GM04504 (cell line): ENCODE data around the gene KIAA1614.
A peak's percentile ranks its signal among the peaks of the same experiment; 100 is the strongest.
"Not testable (repeated sequence)": the region's sequence is repeated elsewhere in the genome, so short reads cannot be mapped to it uniquely, and the experiment has no call there.

ENCODE experiments used
- DNase-seq: peaks from one replicate; pipeline ENCODE4 v3.0.0-alpha.2; 2012; ENCODE audit warnings: low read depth

KIAA1614 gene

GRCh38 chr1:180941518-180942275 is 29.0 kb downstream of the KIAA1614 start:
- no peak for DNase-seq

- no peak for DNase-seq
Measured at GRCh38 chr1:180945151-180945550, 32.5 kb downstream of the KIAA1614 start.

- no peak for DNase-seq
Measured at GRCh38 chr1:180945551-180945950, 32.9 kb downstream of the KIAA1614 start.

GRCh38 chr1:180946056-180946455 is 33.4 kb downstream of the KIAA1614 start:
- no peak for DNase-seq

GRCh38 chr1:180946541-180947498 is 34.1 kb downstream of the KIAA1614 start:
- no peak for DNase-seq

- DNase-seq: no peak
Measured at GRCh38 chr1:180947499-180947885, 34.8 kb downstream of the KIAA1614 start.

GRCh38 chr1:180947901-180948640 is 35.4 kb downstream of the KIAA1614 start:
- DNase-seq: no peak

- no peak for DNase-seq
Measured at GRCh38 chr1:180948641-180949615, 36.2 kb downstream of the KIAA1614 start.

GRCh38 chr1:180949616-180950000 is 36.9 kb downstream of the KIAA1614 start:
- no peak for DNase-seq

- no peak for DNase-seq
Measured at GRCh38 chr1:180950321-180950720, 37.6 kb downstream of the KIAA1614 start.

- DNase-seq: no peak
Measured at GRCh38 chr1:180951186-180951745, 38.6 kb downstream of the KIAA1614 start.

GRCh38 chr1:180951836-180952656 is 39.3 kb downstream of the KIAA1614 start:
- no peak for DNase-seq

GRCh38 chr1:180952657-180953013 is 39.9 kb downstream of the KIAA1614 start:
- DNase-seq: no peak

- DNase-seq: no peak
Measured at GRCh38 chr1:180953291-180954004, 40.8 kb downstream of the KIAA1614 start.

GRCh38 chr1:180954005-180954800 is 41.5 kb downstream of the KIAA1614 start:
- DNase-seq: peak; percentile 36

- DNase-seq: no peak
Measured at GRCh38 chr1:180954801-180955165, 42.1 kb downstream of the KIAA1614 start.

GRCh38 chr1:180956028-180956640 is 43.4 kb downstream of the KIAA1614 start:
- DNase-seq: no peak

- DNase-seq: not testable (repeated sequence)
Measured at GRCh38 chr1:180959620-180960019, 46.9 kb downstream of the KIAA1614 start.
